RWPE2 (cell line): ENCODE results near the gene DNAJB5.
"Not testable (repeated sequence)": the region's sequence is repeated elsewhere in the genome, so short reads cannot be mapped to it uniquely, and the experiment has no call there.

Source experiments
- ATAC-seq: fragments of 200-7000 bp; cut with Tn5 transposase; 3 replicates; pipeline ENCODE4 v1.9.1; 2021; ENCODE audit warnings: low read depth
- DNase-seq: peaks from one replicate; pipeline ENCODE4 v3.0.0-alpha.2; 2020; ENCODE audit warnings: low spot score
- H3K27ac ChIP-seq: fragments of 450-650 bp; 2 replicates; pipeline ENCODE4 v1.5.1; 2017; ENCODE audit warnings: mild to moderate bottlenecking; ENCODE audit not compliant: poor library complexity, severe bottlenecking
- H3K27me3 ChIP-seq: fragments of 250-450 bp; sonication (Bioruptor Pico); 2 replicates; pipeline ENCODE4 v1.5.1; 2021; ENCODE audit warnings: mild to moderate bottlenecking, moderate library complexity; ENCODE audit not compliant: insufficient read depth, poor library complexity, severe bottlenecking
- H3K36me3 ChIP-seq: fragments of 250-450 bp; sonication (Bioruptor Pico); 2 replicates; pipeline ENCODE4 v1.5.1; 2020; ENCODE audit warnings: low read depth, mild to moderate bottlenecking, moderate library complexity
- H3K4me1 ChIP-seq: fragments of 250-450 bp; sonication (Bioruptor Pico); 2 replicates; pipeline ENCODE4 v1.5.1; 2021; ENCODE audit warnings: mild to moderate bottlenecking, moderate library complexity; ENCODE audit not compliant: insufficient read depth, poor library complexity, severe bottlenecking
- H3K4me3 ChIP-seq: fragments of 250-450 bp; sonication (Bioruptor Pico); 2 replicates; pipeline ENCODE4 v1.5.1; 2021; ENCODE audit warnings: mild to moderate bottlenecking, moderate library complexity; ENCODE audit not compliant: severe bottlenecking
- H3K9me3 ChIP-seq: fragments of 250-450 bp; sonication (Bioruptor Pico); 2 replicates; pipeline ENCODE4 v1.5.1; 2021; ENCODE audit warnings: mild to moderate bottlenecking, moderate library complexity; ENCODE audit not compliant: severe bottlenecking
- CTCF ChIP-seq: fragments of 450-650 bp; IDR thresholded peaks from one replicate; pipeline ENCODE4 v1.5.1; 2017; ENCODE audit warnings: mild to moderate bottlenecking, moderate library complexity; ENCODE audit not compliant: poor library complexity, severe bottlenecking

DNAJB5 gene

GRCh38 chr9:35010351-35010958 is 20.9 kb downstream of the DNAJB5 start:
- no peak for TF ChIP-seq CTCF
- no peaks in the 10 kb centered on the region for H3K27me3 ChIP-seq
- H3K9me3 ChIP-seq: no peaks in the 10 kb centered on the region
- H3K36me3 ChIP-seq: no peaks in the 10 kb centered on the region
- DNase-seq: no peak
- no peak overlapping the region for H3K4me3 ChIP-seq
- no peaks in the 10 kb centered on the region for H3K4me1 ChIP-seq
- no peak overlapping the region for H3K27ac ChIP-seq
- ATAC-seq: no peak

GRCh38 chr9:35014517-35014916 is 25.0 kb downstream of the DNAJB5 start:
- TF ChIP-seq CTCF: no peak
- H3K4me1 ChIP-seq: no peaks in the 10 kb centered on the region
- H3K27ac ChIP-seq: no peak overlapping the region
- no peaks in the 10 kb centered on the region for H3K36me3 ChIP-seq
- DNase-seq: no peak
- no peaks in the 10 kb centered on the region for H3K27me3 ChIP-seq
- no peak for ATAC-seq
- H3K9me3 ChIP-seq: no peaks in the 10 kb centered on the region
- no peak overlapping the region for H3K4me3 ChIP-seq

GRCh38 chr9:35023443-35023842 is 33.9 kb downstream of the DNAJB5 start:
- not testable (repeated sequence) for DNase-seq, ATAC-seq, H3K36me3 ChIP-seq, H3K9me3 ChIP-seq, H3K27ac ChIP-seq, H3K27me3 ChIP-seq, H3K4me3 ChIP-seq, H3K4me1 ChIP-seq

- H3K27ac ChIP-seq: peak overlapping the region; percentile 18
- no peaks in the 10 kb centered on the region for H3K9me3 ChIP-seq
- ATAC-seq (no peak), DNase-seq (no peak)
- no peak for TF ChIP-seq CTCF
- peaks cover 10% of the 10 kb centered on the region for H3K4me1 ChIP-seq
- no peak overlapping the region for H3K4me3 ChIP-seq
- no peaks in the 10 kb centered on the region for H3K27me3 ChIP-seq
- no peaks in the 10 kb centered on the region for H3K36me3 ChIP-seq
Observed at GRCh38 chr9:35026671-35027070, 37.1 kb downstream of the DNAJB5 start.

- Histone ChIP-seq H3K27me3 (no peaks in the 10 kb centered on the region), H3K27ac (peak overlapping the region; percentile 18), H3K36me3 (no peaks in the 10 kb centered on the region), H3K9me3 (no peaks in the 10 kb centered on the region), H3K4me1 (peaks cover 10% of the 10 kb centered on the region), H3K4me3 (no peak overlapping the region)
- DNase-seq (no peak), ATAC-seq (no peak)
- no peak for TF ChIP-seq CTCF
Observed at GRCh38 chr9:35027374-35027773, 37.8 kb downstream of the DNAJB5 start.
